Measurements from ENCODE around the gene TADA3.

TADA3 gene

DNA sequence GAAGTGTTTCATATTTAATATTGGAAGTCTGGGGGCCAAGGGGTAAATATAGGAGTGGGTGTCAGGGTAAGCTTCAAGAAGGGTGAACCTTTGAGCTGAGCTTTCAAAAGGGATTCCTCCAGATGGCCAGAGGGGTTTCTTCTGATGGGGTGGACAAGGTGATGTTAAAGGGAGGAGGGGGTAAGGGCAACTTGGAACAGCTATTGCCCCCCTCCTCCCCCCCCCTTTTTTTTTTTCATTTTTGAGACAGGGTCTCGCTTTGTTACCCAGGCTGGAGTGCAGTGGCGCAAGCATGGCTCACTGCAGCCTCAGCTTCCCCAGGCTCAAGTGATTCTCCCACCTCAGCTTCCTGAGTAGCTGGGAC, 15.7 kb upstream of the TADA3 start:
- Histone ChIP-seq H3K4me3 (ENCODE audit: low read length) (no peak overlapping the region), H3K4me2 (ENCODE audit: low read length) (peak overlapping the region; percentile 96), H3K4me1 (ENCODE audit: control insufficient read depth, low read length) (peaks cover 29% of the 10 kb centered on the region), H3K9me2 (replicated peaks; ENCODE audit: control insufficient read depth, low read length) (no peaks in the 10 kb centered on the region), H3K9me3 (ENCODE audit: control insufficient read depth, insufficient read depth, low read length) (no peaks in the 10 kb centered on the region), H3K27ac (ENCODE audit: low read depth, low read length) (peak overlapping the region; percentile 10; the same call in 1 of the 2 replicates), H3F3A (ENCODE audit: control insufficient read depth, insufficient read depth) (peaks cover 25% of the 10 kb centered on the region), H3K27me3 (ENCODE audit: control insufficient read depth, low read length) (no peaks in the 10 kb centered on the region), H3K79me2 (ENCODE audit: control insufficient read depth, low read length) (no peaks in the 10 kb centered on the region), H4K20me1 (ENCODE audit: control insufficient read depth, insufficient read depth, low read depth, low read length) (no peaks in the 10 kb centered on the region), H3K36me3 (ENCODE audit: control insufficient read depth, low read length) (peaks cover 72% of the 10 kb centered on the region)
- no peak for TF ChIP-seq EZH2phosphoT487 (IDR thresholded peaks at IDR 0.05; ENCODE audit: borderline replicate concordance, low read length)
- TF ChIP-seq, protein P1, sequence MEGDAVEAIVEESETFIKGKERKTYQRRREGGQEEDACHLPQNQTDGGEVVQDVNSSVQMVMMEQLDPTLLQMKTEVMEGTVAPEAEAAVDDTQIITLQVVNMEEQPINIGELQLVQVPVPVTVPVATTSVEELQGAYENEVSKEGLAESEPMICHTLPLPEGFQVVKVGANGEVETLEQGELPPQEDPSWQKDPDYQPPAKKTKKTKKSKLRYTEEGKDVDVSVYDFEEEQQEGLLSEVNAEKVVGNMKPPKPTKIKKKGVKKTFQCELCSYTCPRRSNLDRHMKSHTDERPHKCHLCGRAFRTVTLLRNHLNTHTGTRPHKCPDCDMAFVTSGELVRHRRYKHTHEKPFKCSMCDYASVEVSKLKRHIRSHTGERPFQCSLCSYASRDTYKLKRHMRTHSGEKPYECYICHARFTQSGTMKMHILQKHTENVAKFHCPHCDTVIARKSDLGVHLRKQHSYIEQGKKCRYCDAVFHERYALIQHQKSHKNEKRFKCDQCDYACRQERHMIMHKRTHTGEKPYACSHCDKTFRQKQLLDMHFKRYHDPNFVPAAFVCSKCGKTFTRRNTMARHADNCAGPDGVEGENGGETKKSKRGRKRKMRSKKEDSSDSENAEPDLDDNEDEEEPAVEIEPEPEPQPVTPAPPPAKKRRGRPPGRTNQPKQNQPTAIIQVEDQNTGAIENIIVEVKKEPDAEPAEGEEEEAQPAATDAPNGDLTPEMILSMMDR (IDR thresholded peaks at IDR 0.05; ENCODE audit: low read depth, low read length, poor library complexity, severe bottlenecking) = no peak

DNA sequence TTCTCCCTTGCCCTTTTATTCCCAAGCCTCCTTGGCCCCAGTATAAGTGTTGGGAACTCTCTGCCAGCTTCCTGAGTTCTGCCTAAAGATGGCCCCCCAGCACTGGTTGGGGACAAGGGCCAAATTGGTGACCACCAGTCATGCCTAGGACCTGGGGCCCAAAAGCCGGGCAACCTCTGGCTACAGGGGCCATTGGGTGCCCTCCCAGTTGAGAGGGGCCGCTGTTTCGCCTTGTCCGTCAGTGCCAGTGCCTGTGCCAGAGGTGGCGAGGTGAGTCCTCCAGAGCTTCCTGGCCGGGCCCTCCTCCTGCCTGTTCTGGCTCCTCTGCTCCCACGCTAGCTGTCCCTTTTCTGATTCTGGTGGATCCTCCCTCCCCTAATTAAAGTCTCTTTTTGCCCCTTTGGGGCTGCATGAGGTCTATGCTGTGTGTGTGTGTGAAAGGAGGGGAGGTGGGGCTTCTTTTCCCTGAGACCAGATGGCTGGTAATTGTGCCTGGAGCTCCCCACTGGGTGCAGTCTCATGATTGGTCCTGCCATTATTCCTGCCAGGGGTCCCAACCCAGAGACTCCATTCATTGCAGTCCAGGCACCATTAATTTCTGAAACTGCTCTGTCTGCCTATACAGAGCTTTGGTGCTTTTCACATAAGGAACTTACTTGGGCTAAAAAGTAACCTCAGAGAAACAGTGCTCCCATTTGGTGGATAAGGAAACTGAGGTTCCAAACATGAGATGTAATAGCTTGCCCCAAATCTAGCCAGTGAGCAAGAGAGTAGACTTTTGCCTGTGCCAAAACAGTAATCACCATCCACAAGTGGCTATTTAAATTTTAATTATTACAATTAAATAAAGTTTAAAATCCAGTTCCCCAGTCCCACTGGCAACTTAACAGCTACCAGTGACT, 14.7 kb upstream of the TADA3 start:
- Histone ChIP-seq H3K4me3 (ENCODE audit: low read length) (no peak overlapping the region), H3K27ac (ENCODE audit: low read depth, low read length) (no peak overlapping the region; the same call in 1 of the 2 replicates), H3K4me1 (ENCODE audit: control insufficient read depth, low read length) (peaks cover 29% of the 10 kb centered on the region), H3K4me2 (ENCODE audit: low read length) (no peak overlapping the region), H3K9me3 (ENCODE audit: control insufficient read depth, insufficient read depth, low read length) (no peaks in the 10 kb centered on the region), H3K36me3 (ENCODE audit: control insufficient read depth, low read length) (peaks cover 73% of the 10 kb centered on the region), H3K79me2 (ENCODE audit: control insufficient read depth, low read length) (no peaks in the 10 kb centered on the region), H4K20me1 (ENCODE audit: control insufficient read depth, insufficient read depth, low read depth, low read length) (no peaks in the 10 kb centered on the region), H3K27me3 (ENCODE audit: control insufficient read depth, low read length) (no peaks in the 10 kb centered on the region), H3K9me2 (replicated peaks; ENCODE audit: control insufficient read depth, low read length) (no peaks in the 10 kb centered on the region), H3F3A (ENCODE audit: control insufficient read depth, insufficient read depth) (peaks cover 25% of the 10 kb centered on the region)
- no peak for TF ChIP-seq EZH2phosphoT487 (IDR thresholded peaks at IDR 0.05; ENCODE audit: borderline replicate concordance, low read length)
- TF ChIP-seq, protein P1 (IDR thresholded peaks at IDR 0.05; ENCODE audit: low read depth, low read length, poor library complexity, severe bottlenecking) = no peak

DNA sequence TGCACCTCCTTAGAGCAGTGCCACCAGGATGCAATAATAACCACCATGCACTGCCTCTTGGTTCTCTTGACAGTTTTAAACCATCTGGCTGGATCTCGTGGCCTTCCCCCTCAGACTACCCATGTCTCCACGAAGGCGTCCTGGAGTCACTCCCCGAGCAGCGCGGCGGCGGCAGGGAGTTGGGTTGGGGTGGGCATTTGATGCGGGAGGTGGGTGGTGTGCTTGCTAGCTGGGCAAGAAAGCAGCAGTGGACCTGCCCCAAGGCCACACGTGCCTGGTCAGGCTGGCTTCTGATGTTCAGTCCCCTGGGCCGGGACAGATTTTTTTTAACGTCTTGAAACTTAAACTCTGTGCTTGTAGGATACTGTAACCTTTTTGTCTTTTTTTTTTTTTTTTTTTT, 13.9 kb upstream of the TADA3 start:
- Histone ChIP-seq H4K20me1 (ENCODE audit: control insufficient read depth, insufficient read depth, low read depth, low read length) (no peaks in the 10 kb centered on the region), H3F3A (ENCODE audit: control insufficient read depth, insufficient read depth) (peaks cover 25% of the 10 kb centered on the region), H3K36me3 (ENCODE audit: control insufficient read depth, low read length) (peaks cover 76% of the 10 kb centered on the region), H3K4me3 (ENCODE audit: low read length) (no peak overlapping the region), H3K27me3 (ENCODE audit: control insufficient read depth, low read length) (no peaks in the 10 kb centered on the region), H3K27ac (ENCODE audit: low read depth, low read length) (no peak overlapping the region), H3K4me2 (ENCODE audit: low read length) (no peak overlapping the region), H3K4me1 (ENCODE audit: control insufficient read depth, low read length) (peaks cover 29% of the 10 kb centered on the region), H3K79me2 (ENCODE audit: control insufficient read depth, low read length) (0 out of 2 replicates have a peak, but pooled peaks cover 4% of the 10 kb centered on the region), H3K9me3 (ENCODE audit: control insufficient read depth, insufficient read depth, low read length) (no peaks in the 10 kb centered on the region), H3K9me2 (replicated peaks; ENCODE audit: control insufficient read depth, low read length) (no peaks in the 10 kb centered on the region)
- TF ChIP-seq EZH2phosphoT487 (IDR thresholded peaks at IDR 0.05; ENCODE audit: borderline replicate concordance, low read length) = no peak
- TF ChIP-seq, protein P1 (IDR thresholded peaks at IDR 0.05; ENCODE audit: low read depth, low read length, poor library complexity, severe bottlenecking) = no peak

All from DOHH2 (cell line).